Gastroesophageal sphincter (tissue), 4 donors: Measurements from ENCODE around the gene ANKS1B. TPM values are rescaled to one million over a fixed set of nuclear protein-coding genes. Genes with fewer than 3 reads are reported as not detected.
"Not testable (repeated sequence)": the region's sequence is repeated elsewhere in the genome, so short reads cannot be mapped to it uniquely, and the experiment has no call there.

Experiments used
- ATAC-seq: fragments of 150-250 bp; one replicate; pipeline ENCODE4 v1.9.1; 2016; ENCODE audit warnings: mild to moderate bottlenecking, moderate library complexity
- H3K27ac ChIP-seq, 4 donors: fragments of 200-600 bp; sonication (generic) in 3 of 4; 1 replicate in 3 of 4; 2 replicates in 1 of 4; pipeline ENCODE4 v1.5.1; 2016 to 2019
- H3K27me3 ChIP-seq: fragments of 200-600 bp; sonication (generic); one replicate; pipeline ENCODE4 v1.5.1; 2019
- H3K36me3 ChIP-seq, 2 donors: fragments of 200-600 bp; sonication (generic); one replicate each; pipeline ENCODE4 v1.5.1; 2019; ENCODE audit warnings: control low read depth in 1 of 2
- H3K4me1 ChIP-seq, 3 donors: fragments of 200-600 bp; sonication (generic); 1 replicate in 2 of 3; 2 replicates in 1 of 3; pipeline ENCODE4 v1.5.1; 2016 to 2019; ENCODE audit warnings: control low read depth in 2 of 3
- H3K4me3 ChIP-seq, 2 donors: fragments of 200-600 bp; sonication (generic); one replicate each; pipeline ENCODE4 v1.5.1; 2019; ENCODE audit warnings: mild to moderate bottlenecking in 1 of 2, moderate library complexity in 1 of 2
- H3K9me3 ChIP-seq, 3 donors: fragments of 200-600 bp; sonication (generic); one replicate each; pipeline ENCODE4 v1.5.1; 2017 to 2019; ENCODE audit warnings: control low read depth in 2 of 3
- CTCF ChIP-seq, 4 experiments: fragments of 200-600 bp in 2 of 4; fragments of 450-650 bp in 2 of 4; sonication (generic) in 1 of 4; IDR thresholded peaks; one replicate each; pipeline ENCODE4 v1.5.1; 2017 to 2019; ENCODE audit warnings: antibody characterized with exemption in 4 of 4, mild to moderate bottlenecking in 2 of 4, moderate library complexity in 2 of 4
- EP300 ChIP-seq: sonication (generic); formaldehyde crosslinking; IDR thresholded peaks from one replicate; pipeline ENCODE4 v1.6.1; 2017; ENCODE audit warnings: antibody characterized with exemption, mild to moderate bottlenecking
- POLR2A ChIP-seq, 2 donors: fragments of 450-650 bp; IDR thresholded peaks; one replicate each; pipeline ENCODE4 v1.6.1; 2017; ENCODE audit warnings: antibody characterized with exemption in 2 of 2, mild to moderate bottlenecking in 2 of 2, moderate library complexity in 1 of 2
- POLR2AphosphoS5 ChIP-seq: sonication (generic); formaldehyde crosslinking; IDR thresholded peaks from one replicate; pipeline ENCODE4 v1.6.1; 2017; ENCODE audit warnings: antibody characterized with exemption
- WGBS, 2 donors: methylation state at CpG; one replicate each; pipeline ENCODE4 v1.1.5; 2018; ENCODE audit warnings: low coverage in 1 of 2; 5-methylcytosine and 5-hydroxymethylcytosine counted together
- total RNA-seq, 4 donors: library from RNA; depleted of rRNA; stranded (reverse); fragments of >200 nt; gene quantifications; one replicate each; pipeline ENCODE4 v1.1.0, GENCODE V29; 2016

The ANKS1B gene
- total RNA-seq, 4 donors from 2014 or later: 9.9 to 31.1 (median 21.4) TPM

GRCh38 chr12:98763656-98764055 is 1221.1 kb downstream of the ANKS1B start:
- TF ChIP-seq CTCF (IDR thresholded peaks at IDR 0.05): no peak
- no peaks in the 10 kb centered on the region for H3K36me3 ChIP-seq
- ATAC-seq: no peak
- H3K4me3 ChIP-seq: no peak overlapping the region
- H3K4me1 ChIP-seq: no peaks in the 10 kb centered on the region
- no peaks in the 10 kb centered on the region for H3K9me3 ChIP-seq
- H3K27me3 ChIP-seq: no peaks in the 10 kb centered on the region
- WGBS, 2 donors: 93 to 95% methylated on average over 4 of the region's 4 CpGs
- H3K27ac ChIP-seq: no peak overlapping the region

GRCh38 chr12:98758331-98758730 is 1226.4 kb downstream of the ANKS1B start:
- no peak for ATAC-seq
- Histone ChIP-seq H3K9me3 (no peaks in the 10 kb centered on the region), H3K27ac (no peak overlapping the region), H3K36me3 (no peaks in the 10 kb centered on the region), H3K4me3 (no peak overlapping the region), H3K4me1 (no peaks in the 10 kb centered on the region), H3K27me3 (no peaks in the 10 kb centered on the region)
- no peak for TF ChIP-seq POLR2AphosphoS5
- TF ChIP-seq POLR2A (IDR thresholded peaks at IDR 0.05): no peak
- TF ChIP-seq EP300: no peak
- no peak for TF ChIP-seq CTCF (IDR thresholded peaks at IDR 0.05)
- 19 to 24% methylated on average over 3 of the region's 3 CpGs for WGBS, 2 donors

GRCh38 chr12:98757455-98757854 is 1227.3 kb downstream of the ANKS1B start:
- ATAC-seq: peak; percentile 23
- 63 to 80% methylated on average over 1 to 3 of the region's 4 CpGs for WGBS, 2 donors

GRCh38 chr12:98755855-98756254 is 1228.9 kb downstream of the ANKS1B start:
- not testable (repeated sequence) for H3K4me1 ChIP-seq, ATAC-seq, H3K4me3 ChIP-seq, H3K9me3 ChIP-seq, H3K27ac ChIP-seq, H3K36me3 ChIP-seq, H3K27me3 ChIP-seq
- 83 to 87% methylated on average over 1 to 5 of the region's 5 CpGs for WGBS, 2 donors

More at GRCh38 chr12:98757455-98757854, 1227.3 kb downstream of the ANKS1B start:
- no peaks in the 10 kb centered on the region for H3K9me3 ChIP-seq
- no peaks in the 10 kb centered on the region for H3K27me3 ChIP-seq
- H3K4me3 ChIP-seq: no peak overlapping the region
- H3K27ac ChIP-seq: no peak overlapping the region
- TF ChIP-seq POLR2A (IDR thresholded peaks at IDR 0.05) (no peak), POLR2AphosphoS5 (no peak)
- H3K36me3 ChIP-seq: no peaks in the 10 kb centered on the region
- no peaks in the 10 kb centered on the region for H3K4me1 ChIP-seq

GRCh38 chr12:98754095-98754494 is 1230.6 kb downstream of the ANKS1B start:
- H3K36me3 ChIP-seq: peaks cover 0 to 19% of the 10 kb centered on the region in 2 donors
- no peak overlapping the region for H3K4me3 ChIP-seq
- H3K4me1 ChIP-seq: no peaks in the 10 kb centered on the region
- TF ChIP-seq EP300 (no peak), POLR2A (IDR thresholded peaks at IDR 0.05) (no peak), CTCF (IDR thresholded peaks at IDR 0.05) (no peak), POLR2AphosphoS5 (no peak)
- H3K27me3 ChIP-seq: no peaks in the 10 kb centered on the region
- 79 to 100% methylated on average over 1 to 3 of the region's 5 CpGs for WGBS, 2 donors
- H3K27ac ChIP-seq: no peak overlapping the region
- no peak for ATAC-seq
- H3K9me3 ChIP-seq: no peaks in the 10 kb centered on the region

DNA sequence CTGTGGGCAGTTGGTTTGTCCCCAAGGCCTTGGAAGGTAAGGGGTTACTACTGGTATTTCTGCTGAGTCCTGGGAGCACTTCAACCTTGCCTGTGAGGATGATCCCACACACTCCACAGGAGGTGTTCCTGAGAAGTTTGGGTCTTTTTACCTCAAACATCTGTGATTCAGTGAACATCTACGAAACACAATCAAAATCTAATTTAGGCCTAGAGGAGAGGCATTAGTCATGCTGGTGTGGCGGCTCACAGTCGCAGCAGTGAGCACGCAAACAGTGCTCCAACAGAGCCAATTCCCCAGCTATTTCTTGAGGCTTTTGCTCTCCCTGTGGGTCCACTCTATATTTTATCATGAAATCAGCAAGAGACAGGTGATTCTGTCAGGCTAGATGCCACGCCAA is 1232.0 kb downstream of the ANKS1B start:
- WGBS, 2 donors: 97% methylated on average over 5 of the region's 5 CpGs; no CpG with 5 or more reads in 1 of the 2 donors
- H3K27me3 ChIP-seq: no peaks in the 10 kb centered on the region
- peaks cover 0 to 19% of the 10 kb centered on the region in 2 donors for H3K36me3 ChIP-seq
- TF ChIP-seq POLR2A (IDR thresholded peaks at IDR 0.05) (no peak), CTCF (IDR thresholded peaks at IDR 0.05) (no peak), POLR2AphosphoS5 (no peak), EP300 (no peak)
- no peak overlapping the region for H3K27ac ChIP-seq
- no peak for ATAC-seq
- H3K4me1 ChIP-seq: no peaks in the 10 kb centered on the region
- no peak overlapping the region for H3K4me3 ChIP-seq
- no peaks in the 10 kb centered on the region for H3K9me3 ChIP-seq
